ENCODE results near the gene KHNYN.
A peak's percentile ranks its signal among the peaks of the same experiment; 100 is the strongest.
"Not testable (repeated sequence)": the region's sequence is repeated elsewhere in the genome, so short reads cannot be mapped to it uniquely, and the experiment has no call there.

Gene KHNYN

GRCh38 chr14:24429395-24430142, at the start of gene KHNYN, which contains the start of gene CBLN3:
KHNYN (plus strand) TSS chr14:24429954; CDS start chr14:24430731, 777 bp downstream.
CBLN3 (minus strand) TSS chr14:24429668; CDS start chr14:24429054, 614 bp downstream.
- peak; percentile 82 for DNase-seq

DNA sequence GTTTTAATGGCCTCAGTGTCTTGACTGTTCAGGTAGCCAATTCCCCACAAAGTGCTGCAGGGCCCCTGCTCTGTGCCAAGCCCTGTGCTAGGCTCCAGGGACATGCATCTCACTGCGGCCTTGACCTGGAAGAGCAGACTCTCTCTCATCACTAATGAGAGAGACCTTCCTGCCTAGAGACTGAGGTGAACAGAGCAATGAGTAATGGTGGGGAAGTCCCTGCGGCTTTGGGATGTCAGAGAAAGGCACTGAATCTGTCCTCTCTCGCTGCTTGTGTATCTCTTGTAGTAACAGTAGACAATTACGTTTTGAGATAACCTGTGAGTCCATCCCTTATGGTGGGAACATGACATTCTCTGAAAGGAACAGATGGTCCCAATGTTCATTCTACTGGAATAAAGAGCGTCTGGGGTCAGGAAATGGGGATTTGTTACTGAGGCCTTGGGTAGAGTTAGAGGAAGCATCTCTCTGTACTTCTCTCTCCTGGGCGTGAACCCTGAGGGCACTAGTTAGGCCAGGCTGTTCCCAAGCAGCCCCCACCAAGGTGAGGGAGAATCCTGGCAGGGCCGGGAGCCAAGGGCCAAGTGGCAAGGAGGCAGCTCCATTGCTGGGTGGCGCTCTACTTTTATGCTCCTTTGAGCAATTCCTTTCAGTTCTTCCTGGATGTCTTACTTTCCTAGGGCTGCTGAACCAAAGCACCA, 48.2 kb upstream of the KHNYN start:
- DNase-seq, result no peak

- DNase-seq, result no peak
These were observed 47.7 kb upstream of the KHNYN start for GRCh38 chr14:24382064-24382371.

- no peak for DNase-seq
These were observed 45.6 kb upstream of the KHNYN start for GRCh38 chr14:24384169-24384568.

- no peak for DNase-seq
These were observed 44.2 kb upstream of the KHNYN start for GRCh38 chr14:24385524-24385923.

DNA sequence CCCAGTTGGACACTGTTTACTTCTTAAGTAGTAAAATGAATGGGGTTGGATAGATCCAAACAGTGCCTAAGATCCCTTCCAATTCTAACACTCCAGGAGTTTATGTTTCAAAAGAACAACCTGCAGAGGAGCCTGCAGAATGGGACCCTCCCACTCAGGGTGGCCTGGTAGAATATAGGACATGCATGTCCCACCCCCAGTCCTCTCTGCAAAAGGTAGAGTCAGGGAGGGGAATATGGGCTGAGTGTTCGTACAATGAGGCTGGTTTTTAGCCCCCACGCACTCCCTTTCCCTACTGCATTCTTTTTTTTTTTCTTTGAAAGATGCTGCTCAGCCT, 42.8 kb upstream of the KHNYN start:
- DNase-seq, result no peak

DNA sequence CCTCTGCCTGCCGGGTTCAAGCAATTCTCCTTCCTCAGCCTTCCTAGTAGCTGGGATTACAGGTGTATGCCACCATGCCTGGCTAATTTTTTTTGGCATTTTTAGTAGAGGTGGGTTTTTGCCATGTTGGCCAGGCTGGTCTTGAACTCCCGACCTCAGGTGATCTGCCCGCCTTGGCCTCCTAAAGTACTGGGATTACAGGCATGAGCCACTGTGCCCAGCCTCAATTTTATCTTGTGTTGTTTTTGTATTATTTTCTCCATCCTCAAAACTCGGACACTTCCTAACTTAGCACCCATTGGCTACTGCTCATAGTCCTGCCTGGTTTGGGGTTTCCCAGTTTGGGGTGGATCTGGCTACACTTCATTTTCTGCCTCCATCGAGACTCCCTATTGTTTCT, 42.2 kb upstream of the KHNYN start:
- DNase-seq, result not testable (repeated sequence)

- DNase-seq, result no peak
These were observed 41.1 kb upstream of the KHNYN start for GRCh38 chr14:24388474-24389179.

DNA sequence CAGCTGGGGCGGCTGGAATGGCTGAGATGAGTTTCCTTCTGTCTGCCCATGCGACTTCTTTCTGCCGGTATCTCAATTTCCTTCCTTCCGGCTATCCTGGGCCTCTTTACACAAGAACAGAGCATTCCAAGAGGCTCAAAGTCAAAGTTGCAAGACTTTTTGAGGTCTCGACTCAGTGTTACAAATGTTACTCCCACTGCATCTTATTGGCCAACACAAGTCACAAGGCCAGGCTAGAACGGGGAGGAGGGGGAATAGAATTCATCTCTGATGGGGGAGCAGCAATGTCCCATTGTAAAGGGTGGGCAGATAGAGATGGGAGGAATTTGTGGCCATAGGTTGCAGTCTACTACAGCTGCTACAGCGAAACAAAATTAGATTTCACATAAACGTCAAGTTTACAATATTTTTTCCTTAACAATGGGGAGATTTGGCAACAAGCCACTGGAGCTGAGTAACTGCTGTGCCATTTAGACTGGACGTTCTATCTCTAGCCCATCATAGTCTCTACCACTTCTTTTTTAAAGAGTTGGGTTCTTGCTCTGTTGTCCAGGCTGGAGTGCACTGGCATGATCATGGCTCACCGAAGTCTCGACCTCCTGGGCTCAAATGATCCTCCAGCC, 40.4 kb upstream of the KHNYN start:
- DNase-seq, result no peak

GRCh38 chr14:24390701-24391468, 38.9 kb upstream of the KHNYN start:
- DNase-seq, result no peak

DNA sequence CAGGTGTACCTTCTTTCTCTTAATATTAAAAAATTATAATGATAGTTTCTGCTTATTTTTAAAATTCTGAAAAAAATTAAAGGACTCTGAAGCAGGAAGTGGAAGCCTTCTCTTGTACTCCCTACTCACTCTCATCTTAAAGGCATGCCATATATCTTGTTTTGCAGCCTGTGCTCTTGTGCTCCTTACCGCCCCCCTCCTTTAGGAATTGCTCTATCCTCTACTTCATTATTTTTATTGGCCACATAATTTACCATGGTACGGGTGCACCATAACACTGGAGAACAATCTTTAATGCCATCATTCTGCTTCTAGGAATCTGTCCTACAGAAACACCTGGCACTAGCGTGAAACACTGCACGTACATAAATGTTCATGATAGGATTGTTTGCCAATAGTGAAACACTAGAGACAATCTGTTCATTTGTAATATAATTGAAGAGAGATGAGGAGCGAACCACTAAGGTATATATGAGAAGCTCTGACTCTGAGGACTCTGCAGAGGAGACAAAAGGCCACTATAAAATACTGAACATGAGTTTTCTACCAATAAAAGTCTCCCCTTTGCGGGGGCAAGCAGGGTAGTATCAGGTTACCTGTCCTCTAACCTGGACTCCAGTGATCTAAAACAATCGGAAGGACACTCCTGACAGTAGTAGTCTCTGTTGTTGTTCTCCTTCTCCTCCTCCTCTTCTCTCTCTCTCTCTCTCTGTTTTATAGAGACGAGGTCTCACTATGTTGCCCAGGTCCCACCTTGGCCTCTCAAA, 37.2 kb upstream of the KHNYN start:
- peak; percentile 13 for DNase-seq

GRCh38 chr14:24394275-24394674, 35.5 kb upstream of the KHNYN start:
- DNase-seq, result no peak

DNA sequence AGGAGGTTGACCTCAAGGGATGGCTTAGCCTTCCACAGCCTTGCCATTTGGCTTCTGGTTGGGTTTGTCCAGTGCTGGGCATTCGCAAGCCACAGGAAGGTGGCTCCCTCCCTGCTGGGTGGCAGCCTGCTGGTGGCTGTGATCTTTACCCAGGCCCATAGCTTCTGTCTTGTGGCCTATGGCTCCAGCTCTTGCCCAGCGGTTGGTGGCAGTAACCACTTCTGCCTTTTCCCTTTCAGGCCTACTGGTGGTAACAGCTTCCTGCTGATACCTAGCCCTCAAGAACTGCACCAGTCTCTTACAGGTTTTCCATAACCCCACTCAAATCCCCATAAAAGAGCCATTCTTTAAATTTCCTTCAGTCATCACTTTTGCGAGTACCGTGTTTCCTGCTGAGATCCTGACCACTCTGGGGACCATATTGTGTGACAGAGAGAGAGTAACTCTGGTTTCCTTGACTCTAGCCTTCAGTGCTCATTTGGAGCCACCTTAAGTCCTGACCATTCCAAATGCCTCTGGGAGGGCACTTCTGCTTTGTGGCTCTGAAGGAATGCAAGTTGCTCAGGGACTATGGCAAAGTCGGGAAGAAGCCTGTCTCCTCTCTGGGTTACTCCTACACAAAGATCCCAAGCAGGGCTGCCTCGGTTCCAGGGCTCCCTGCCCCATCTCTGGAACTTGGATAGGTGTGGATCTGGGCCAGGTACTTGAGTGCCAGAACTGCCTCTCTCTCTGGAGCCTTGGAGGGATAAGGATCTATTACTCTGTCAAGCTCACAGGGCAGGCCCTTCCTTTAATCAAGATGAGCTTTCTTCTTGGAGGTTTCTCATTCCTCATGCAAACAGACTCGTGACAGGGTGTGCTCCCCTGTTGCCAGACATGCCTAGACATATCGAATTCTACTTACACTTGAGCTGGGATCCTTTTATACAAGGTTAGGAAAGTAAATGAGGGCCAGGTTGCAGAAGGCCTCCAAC, 33.9 kb upstream of the KHNYN start:
- no peak for DNase-seq

- no peak for DNase-seq
These were observed 32.0 kb upstream of the KHNYN start for GRCh38 chr14:24397639-24398292.

DNA sequence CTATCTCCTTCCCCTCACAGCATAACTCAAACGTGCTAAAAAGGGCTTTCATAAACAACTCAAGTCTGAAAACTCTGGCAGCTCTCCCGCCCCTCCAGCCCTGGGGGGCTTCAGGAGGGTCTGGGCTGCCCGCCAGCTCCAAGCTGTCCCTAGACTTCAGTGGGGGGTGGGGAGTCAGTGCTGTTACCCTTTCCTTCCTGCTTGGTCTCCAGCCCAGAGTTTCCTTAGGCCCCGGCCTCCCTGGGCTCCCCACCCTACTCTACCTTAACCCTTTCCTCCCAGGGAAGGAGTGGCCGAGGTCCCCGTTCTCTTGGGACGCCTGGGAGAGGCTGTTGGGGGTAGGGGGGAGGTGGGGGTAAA, 31.5 kb upstream of the KHNYN start:
- DNase-seq, result no peak

GRCh38 chr14:24398653-24399446, 30.9 kb upstream of the KHNYN start, which contains the start of gene NYNRIN:
NYNRIN (plus strand) TSS chr14:24399003; CDS start chr14:24399247, 244 bp downstream.
- DNase-seq, result peak; percentile 29

GRCh38 chr14:24399447-24399822, 30.3 kb upstream of the KHNYN start:
- no peak for DNase-seq

GRCh38 chr14:24399999-24400718, 29.6 kb upstream of the KHNYN start:
- no peak for DNase-seq
